Measurements from ENCODE around the gene MSH3.

MSH3 gene

GRCh38 chr5:80623999-80624398 lies 30.5 kb upstream of the MSH3 start:
- H3K9me3 ChIP-seq (ENCODE audit: control insufficient read depth, insufficient read depth, low read length) = no peaks in the 10 kb centered on the region
- no peaks in the 10 kb centered on the region for H3K27me3 ChIP-seq (ENCODE audit: control insufficient read depth, low read length)
- H3K4me2 ChIP-seq (ENCODE audit: low read length) = no peak overlapping the region
- H3K4me3 ChIP-seq (ENCODE audit: low read length) = no peak overlapping the region
- H3K27ac ChIP-seq (ENCODE audit: low read depth, low read length) = no peak overlapping the region
- H3K36me3 ChIP-seq (ENCODE audit: control insufficient read depth, low read length) = peaks cover under 1% of the 10 kb centered on the region
- H3K9me2 ChIP-seq (replicated peaks; ENCODE audit: control insufficient read depth, low read length) = no peaks in the 10 kb centered on the region
- H3F3A ChIP-seq (ENCODE audit: control insufficient read depth, insufficient read depth) = peaks cover 5% of the 10 kb centered on the region; the same call in 1 of the 2 replicates
- H3K79me2 ChIP-seq (ENCODE audit: control insufficient read depth, low read length) = no peaks in the 10 kb centered on the region
- H4K20me1 ChIP-seq (ENCODE audit: control insufficient read depth, insufficient read depth, low read depth, low read length) = no peaks in the 10 kb centered on the region
- TF ChIP-seq CTCF (IDR thresholded peaks at IDR 0.05; ENCODE audit: low read depth, low read length, poor library complexity, severe bottlenecking) (no peak), EZH2phosphoT487 (IDR thresholded peaks at IDR 0.05; ENCODE audit: borderline replicate concordance, low read length) (no peak)
- H3K4me1 ChIP-seq (ENCODE audit: control insufficient read depth, low read length) = no peaks in the 10 kb centered on the region

GRCh38 chr5:80625230-80625629 lies 29.2 kb upstream of the MSH3 start:
- peaks cover 13% of the 10 kb centered on the region for H3K36me3 ChIP-seq (ENCODE audit: control insufficient read depth, low read length)

GRCh38 chr5:80629281-80629680 lies 25.2 kb upstream of the MSH3 start:
- Histone ChIP-seq H4K20me1 (ENCODE audit: control insufficient read depth, insufficient read depth, low read depth, low read length) (peaks cover 3% of the 10 kb centered on the region; the same call in 1 of the 2 replicates), H3K27me3 (ENCODE audit: control insufficient read depth, low read length) (no peaks in the 10 kb centered on the region), H3K4me3 (ENCODE audit: low read length) (no peak overlapping the region), H3K9me2 (replicated peaks; ENCODE audit: control insufficient read depth, low read length) (no peaks in the 10 kb centered on the region), H3K36me3 (ENCODE audit: control insufficient read depth, low read length) (peaks cover 52% of the 10 kb centered on the region), H3K9me3 (ENCODE audit: control insufficient read depth, insufficient read depth, low read length) (no peaks in the 10 kb centered on the region), H3K4me2 (ENCODE audit: low read length) (no peak overlapping the region), H3K27ac (ENCODE audit: low read depth, low read length) (0 out of 2 replicates have a peak overlapping the region, but pooled peaks have one; percentile 26), H3K79me2 (ENCODE audit: control insufficient read depth, low read length) (no peaks in the 10 kb centered on the region), H3K4me1 (ENCODE audit: control insufficient read depth, low read length) (peaks cover 27% of the 10 kb centered on the region), H3F3A (ENCODE audit: control insufficient read depth, insufficient read depth) (peaks cover 5% of the 10 kb centered on the region; the same call in 1 of the 2 replicates)
- TF ChIP-seq EZH2phosphoT487 (IDR thresholded peaks at IDR 0.05; ENCODE audit: borderline replicate concordance, low read length) (no peak), CTCF (IDR thresholded peaks at IDR 0.05; ENCODE audit: low read depth, low read length, poor library complexity, severe bottlenecking) (no peak)

More at GRCh38 chr5:80625230-80625629, 29.2 kb upstream of the MSH3 start:
- Histone ChIP-seq H4K20me1 (ENCODE audit: control insufficient read depth, insufficient read depth, low read depth, low read length) (peaks cover 3% of the 10 kb centered on the region; the same call in 1 of the 2 replicates), H3K4me3 (ENCODE audit: low read length) (no peak overlapping the region), H3K79me2 (ENCODE audit: control insufficient read depth, low read length) (no peaks in the 10 kb centered on the region), H3K4me2 (ENCODE audit: low read length) (no peak overlapping the region), H3K27ac (ENCODE audit: low read depth, low read length) (no peak overlapping the region), H3F3A (ENCODE audit: control insufficient read depth, insufficient read depth) (peaks cover 5% of the 10 kb centered on the region; the same call in 1 of the 2 replicates), H3K9me3 (ENCODE audit: control insufficient read depth, insufficient read depth, low read length) (no peaks in the 10 kb centered on the region), H3K9me2 (replicated peaks; ENCODE audit: control insufficient read depth, low read length) (no peaks in the 10 kb centered on the region), H3K4me1 (ENCODE audit: control insufficient read depth, low read length) (peaks cover 10% of the 10 kb centered on the region), H3K27me3 (ENCODE audit: control insufficient read depth, low read length) (no peaks in the 10 kb centered on the region)
- TF ChIP-seq CTCF (IDR thresholded peaks at IDR 0.05; ENCODE audit: low read depth, low read length, poor library complexity, severe bottlenecking) (no peak), EZH2phosphoT487 (IDR thresholded peaks at IDR 0.05; ENCODE audit: borderline replicate concordance, low read length) (no peak)
